SK-N-SH treated with all-trans-retinoic acid at 6 μM for 48 hours (cell line): ENCODE results near the gene PREP.
A peak's percentile ranks its signal among the peaks of the same experiment; 100 is the strongest.

ENCODE experiments used
- ATAC-seq: fragments of 200-7000 bp; cut with Tn5 transposase; 3 replicates; pipeline ENCODE4 v1.9.1; 2020; ENCODE audit warnings: mild to moderate bottlenecking, moderate library complexity
- ARNTL ChIP-seq: fragments of 450-650 bp; formaldehyde crosslinking; IDR thresholded peaks from 2 replicates; pipeline ENCODE4 v1.5.0; 2020; ENCODE audit warnings: low read depth, mild to moderate bottlenecking, moderate library complexity, borderline replicate concordance
- CSRNP3 ChIP-seq: fragments of 250-450 bp; sonication (Bioruptor Pico); IDR thresholded peaks from 2 replicates; pipeline ENCODE4 v1.5.1; 2021; ENCODE audit warnings: mild to moderate bottlenecking, moderate library complexity
- GLIS3 ChIP-seq: fragments of 250-450 bp; sonication (Bioruptor Pico); IDR thresholded peaks from 2 replicates; pipeline ENCODE4 v1.5.0; 2020; ENCODE audit warnings: mild to moderate bottlenecking, moderate library complexity
- ISL1 ChIP-seq: fragments of 250-450 bp; sonication (Bioruptor Pico); IDR thresholded peaks from 2 replicates; pipeline ENCODE4 v2.1.2; 2022; ENCODE audit warnings: mild to moderate bottlenecking, moderate library complexity
- OSR1 ChIP-seq: fragments of 250-450 bp; sonication (Bioruptor Pico); IDR thresholded peaks from 2 replicates; pipeline ENCODE4 v1.8.0; 2022; ENCODE audit warnings: moderate library complexity, mild to moderate bottlenecking, inconsistent platforms
- POU6F1 ChIP-seq: fragments of 250-450 bp; sonication (Bioruptor Pico); IDR thresholded peaks from 2 replicates; pipeline ENCODE4 v1.8.0; 2021; ENCODE audit warnings: low read depth, mild to moderate bottlenecking, moderate library complexity, borderline replicate concordance
- RARB ChIP-seq: fragments of 250-450 bp; sonication (Bioruptor Pico); IDR thresholded peaks from 2 replicates; pipeline ENCODE4 v1.8.0; 2021; ENCODE audit warnings: mild to moderate bottlenecking, moderate library complexity
- TCF4 ChIP-seq: fragments of 250-450 bp; sonication (Bioruptor Pico); IDR thresholded peaks from 2 replicates; pipeline ENCODE4 v1.8.0; 2021; ENCODE audit warnings: mild to moderate bottlenecking, moderate library complexity, borderline replicate concordance
- ZC3H10 ChIP-seq: fragments of 250-450 bp; sonication (Bioruptor Pico); IDR thresholded peaks from 2 replicates; pipeline ENCODE4 v1.5.1; 2021; ENCODE audit warnings: mild to moderate bottlenecking, moderate library complexity
- ZFP3 ChIP-seq: fragments of 250-450 bp; sonication (Bioruptor Pico); IDR thresholded peaks from 2 replicates; pipeline ENCODE4 v1.5.0; 2020; ENCODE audit warnings: mild to moderate bottlenecking, moderate library complexity
- ZFP30 ChIP-seq: fragments of 450-650 bp; formaldehyde crosslinking; IDR thresholded peaks from 2 replicates; pipeline ENCODE4 v1.5.0; 2022; ENCODE audit warnings: mild to moderate bottlenecking, moderate library complexity
- ZNF565 ChIP-seq: fragments of 450-650 bp; formaldehyde crosslinking; conservative IDR thresholded peaks from 2 replicates; pipeline ENCODE4 v1.5.0; 2020; ENCODE audit warnings: low read depth, mild to moderate bottlenecking, moderate library complexity
- ZNF70 ChIP-seq: fragments of 450-650 bp; formaldehyde crosslinking; IDR thresholded peaks from 2 replicates; pipeline ENCODE4 v1.5.0; 2020; ENCODE audit warnings: mild to moderate bottlenecking, moderate library complexity
- ZNF8 ChIP-seq: fragments of 450-650 bp; formaldehyde crosslinking; IDR thresholded peaks from 2 replicates; pipeline ENCODE4 v1.5.0; 2020; ENCODE audit warnings: mild to moderate bottlenecking, moderate library complexity
- TF ChIP-seq, protein P1 (sequence below): fragments of 250-450 bp; sonication (Bioruptor Pico); IDR thresholded peaks from 2 replicates; pipeline ENCODE4 v1.8.0; 2020; ENCODE audit warnings: mild to moderate bottlenecking, moderate library complexity, borderline replicate concordance
- TF ChIP-seq, protein P2 (sequence below): fragments of 250-450 bp; sonication (Bioruptor Pico); IDR thresholded peaks from 2 replicates; pipeline ENCODE4 v1.5.0; 2020; ENCODE audit warnings: mild to moderate bottlenecking, moderate library complexity

PREP gene

DNA sequence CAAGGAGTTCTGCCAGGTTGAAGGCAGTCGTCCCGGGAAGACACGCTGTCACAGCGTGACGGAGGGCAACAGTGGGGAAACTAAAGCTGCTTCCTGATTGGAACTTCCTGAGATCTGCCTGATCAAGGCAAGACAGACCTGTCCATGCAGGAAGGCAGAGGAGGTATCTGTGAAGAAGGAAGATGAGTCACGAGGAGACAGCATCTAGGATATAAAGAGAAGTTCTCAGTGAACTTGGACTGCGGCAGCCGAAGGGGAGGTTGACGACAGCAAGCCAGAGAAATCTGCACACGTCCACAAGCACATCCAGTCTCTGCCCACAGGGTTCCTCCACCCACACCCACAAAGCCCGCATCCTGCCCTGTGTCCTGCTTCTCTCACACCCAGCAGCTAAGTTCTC lies 38.6 kb downstream of the PREP start:
- no peak for ATAC-seq
- TF ChIP-seq ZFP3 (CRISPR knock-in tag) = 0 out of 2 replicates have a peak, but pooled peaks have one; percentile 19
- no peak for TF ChIP-seq ISL1 (CRISPR knock-in tag)

DNA sequence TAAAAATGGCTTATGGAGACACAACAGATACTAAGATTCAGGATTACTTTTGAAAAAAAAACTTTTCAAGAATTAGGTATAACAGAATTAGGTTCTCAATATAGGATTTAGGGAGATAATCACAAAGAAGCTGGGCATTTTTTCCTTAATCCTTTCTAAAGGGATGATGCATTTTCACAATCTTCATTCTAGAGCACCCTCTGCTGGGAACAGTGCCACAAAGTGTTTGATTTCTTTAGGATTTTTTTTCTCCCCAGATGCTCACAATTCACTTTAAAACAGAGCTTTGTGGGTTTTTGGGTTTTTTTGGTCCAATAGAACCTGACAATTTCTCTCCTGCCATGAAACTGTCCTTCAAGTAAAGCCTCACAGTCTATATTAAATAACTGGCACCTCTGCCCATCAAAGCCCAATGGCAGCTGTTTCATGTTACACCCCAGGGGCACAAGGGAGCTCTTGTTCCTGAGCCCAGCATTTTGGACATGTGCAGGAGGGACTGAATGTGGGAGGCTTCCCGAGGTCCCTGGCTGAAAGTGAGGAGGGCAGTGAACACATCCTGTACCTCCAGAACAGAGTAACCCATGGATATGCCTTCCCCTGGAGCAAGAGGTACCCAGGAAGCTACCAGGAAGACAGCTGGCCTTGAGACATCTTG lies 39.7 kb downstream of the PREP start:
- peak; percentile 72 for ATAC-seq
- TF ChIP-seq CSRNP3 (CRISPR knock-in tag) (no peak), ZFP30 (CRISPR knock-in tag) (no peak), ISL1 (CRISPR knock-in tag) (no peak), ARNTL (CRISPR knock-in tag) (no peak), ZNF70 (no peak), RARB (no peak), ZNF565 (CRISPR knock-in tag) (no peak), GLIS3 (CRISPR knock-in tag) (no peak), TCF4 (no peak), POU6F1 (CRISPR knock-in tag) (no peak)
- TF ChIP-seq, all 23 proteins: peak for 0

- peak; percentile 87 for ATAC-seq
- TF ChIP-seq OSR1 (no peak), POU6F1 (CRISPR knock-in tag) (no peak), ISL1 (CRISPR knock-in tag) (peak; percentile 67), ZFP3 (CRISPR knock-in tag) (0 out of 2 replicates have a peak, but pooled peaks have one; percentile 33)
Measured at GRCh38 chr6:105359419-105360370, 43.2 kb downstream of the PREP start.

GRCh38 chr6:105357165-105357564 lies 45.7 kb downstream of the PREP start:
- no peak for TF ChIP-seq ZC3H10
- TF ChIP-seq ARNTL (CRISPR knock-in tag) = no peak
- TF ChIP-seq ZNF70 = no peak
- TF ChIP-seq, protein P1, sequence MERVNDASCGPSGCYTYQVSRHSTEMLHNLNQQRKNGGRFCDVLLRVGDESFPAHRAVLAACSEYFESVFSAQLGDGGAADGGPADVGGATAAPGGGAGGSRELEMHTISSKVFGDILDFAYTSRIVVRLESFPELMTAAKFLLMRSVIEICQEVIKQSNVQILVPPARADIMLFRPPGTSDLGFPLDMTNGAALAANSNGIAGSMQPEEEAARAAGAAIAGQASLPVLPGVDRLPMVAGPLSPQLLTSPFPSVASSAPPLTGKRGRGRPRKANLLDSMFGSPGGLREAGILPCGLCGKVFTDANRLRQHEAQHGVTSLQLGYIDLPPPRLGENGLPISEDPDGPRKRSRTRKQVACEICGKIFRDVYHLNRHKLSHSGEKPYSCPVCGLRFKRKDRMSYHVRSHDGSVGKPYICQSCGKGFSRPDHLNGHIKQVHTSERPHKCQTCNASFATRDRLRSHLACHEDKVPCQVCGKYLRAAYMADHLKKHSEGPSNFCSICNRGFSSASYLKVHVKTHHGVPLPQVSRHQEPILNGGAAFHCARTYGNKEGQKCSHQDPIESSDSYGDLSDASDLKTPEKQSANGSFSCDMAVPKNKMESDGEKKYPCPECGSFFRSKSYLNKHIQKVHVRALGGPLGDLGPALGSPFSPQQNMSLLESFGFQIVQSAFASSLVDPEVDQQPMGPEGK = no peak
- no peak for TF ChIP-seq ZNF565 (CRISPR knock-in tag)
- TF ChIP-seq ISL1 (CRISPR knock-in tag) = no peak
- no peak for TF ChIP-seq OSR1
- TF ChIP-seq, all 23 proteins: peak for 0

GRCh38 chr6:105352037-105352617 lies 50.8 kb downstream of the PREP start:
- ATAC-seq = no peak
- peak; percentile 62 for TF ChIP-seq TCF4
- peak; percentile 94 for TF ChIP-seq ISL1 (CRISPR knock-in tag)
- TF ChIP-seq, protein P1 = no peak
- TF ChIP-seq ZNF70 = no peak
- no peak for TF ChIP-seq ZNF8 (CRISPR knock-in tag)
- no peak for TF ChIP-seq ZFP3 (CRISPR knock-in tag)
- no peak for TF ChIP-seq ZC3H10
- no peak for TF ChIP-seq ZNF565 (CRISPR knock-in tag)
- TF ChIP-seq, protein P2, sequence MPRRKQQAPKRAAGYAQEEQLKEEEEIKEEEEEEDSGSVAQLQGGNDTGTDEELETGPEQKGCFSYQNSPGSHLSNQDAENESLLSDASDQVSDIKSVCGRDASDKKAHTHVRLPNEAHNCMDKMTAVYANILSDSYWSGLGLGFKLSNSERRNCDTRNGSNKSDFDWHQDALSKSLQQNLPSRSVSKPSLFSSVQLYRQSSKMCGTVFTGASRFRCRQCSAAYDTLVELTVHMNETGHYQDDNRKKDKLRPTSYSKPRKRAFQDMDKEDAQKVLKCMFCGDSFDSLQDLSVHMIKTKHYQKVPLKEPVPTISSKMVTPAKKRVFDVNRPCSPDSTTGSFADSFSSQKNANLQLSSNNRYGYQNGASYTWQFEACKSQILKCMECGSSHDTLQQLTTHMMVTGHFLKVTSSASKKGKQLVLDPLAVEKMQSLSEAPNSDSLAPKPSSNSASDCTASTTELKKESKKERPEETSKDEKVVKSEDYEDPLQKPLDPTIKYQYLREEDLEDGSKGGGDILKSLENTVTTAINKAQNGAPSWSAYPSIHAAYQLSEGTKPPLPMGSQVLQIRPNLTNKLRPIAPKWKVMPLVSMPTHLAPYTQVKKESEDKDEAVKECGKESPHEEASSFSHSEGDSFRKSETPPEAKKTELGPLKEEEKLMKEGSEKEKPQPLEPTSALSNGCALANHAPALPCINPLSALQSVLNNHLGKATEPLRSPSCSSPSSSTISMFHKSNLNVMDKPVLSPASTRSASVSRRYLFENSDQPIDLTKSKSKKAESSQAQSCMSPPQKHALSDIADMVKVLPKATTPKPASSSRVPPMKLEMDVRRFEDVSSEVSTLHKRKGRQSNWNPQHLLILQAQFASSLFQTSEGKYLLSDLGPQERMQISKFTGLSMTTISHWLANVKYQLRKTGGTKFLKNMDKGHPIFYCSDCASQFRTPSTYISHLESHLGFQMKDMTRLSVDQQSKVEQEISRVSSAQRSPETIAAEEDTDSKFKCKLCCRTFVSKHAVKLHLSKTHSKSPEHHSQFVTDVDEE = no peak

More at GRCh38 chr6:105357165-105357564, 45.7 kb downstream of the PREP start:
- ATAC-seq = no peak
